Duodenal mucosa (tissue), 2 donors: Measurements from ENCODE around the gene SACS.
"Not testable (repeated sequence)": the region's sequence is repeated elsewhere in the genome, so short reads cannot be mapped to it uniquely, and the experiment has no call there.

Source experiments
- H3K27ac ChIP-seq: one replicate; pipeline ENCODE4 v1.7.0; 2013; ENCODE audit warnings: low read depth, low read length
- H3K27me3 ChIP-seq, 2 donors: one replicate each; pipeline ENCODE4 v1.7.0; 2013; ENCODE audit warnings: low read length in 2 of 2, control low read depth in 1 of 2; ENCODE audit not compliant: insufficient read depth in 2 of 2, control insufficient read depth in 1 of 2
- H3K36me3 ChIP-seq, 2 donors: one replicate each; pipeline ENCODE4 v1.7.0; 2013; ENCODE audit warnings: low read length in 2 of 2, control low read depth in 1 of 2; ENCODE audit not compliant: insufficient read depth in 2 of 2, control insufficient read depth in 1 of 2
- H3K4me1 ChIP-seq, 2 donors: one replicate each; pipeline ENCODE4 v1.7.0; 2013; ENCODE audit warnings: low read length in 2 of 2, control low read depth in 1 of 2; ENCODE audit not compliant: insufficient read depth in 2 of 2, control insufficient read depth in 1 of 2
- H3K4me3 ChIP-seq, 2 donors: one replicate each; pipeline ENCODE4 v1.7.0; 2013; ENCODE audit warnings: low read length in 2 of 2, low read depth in 1 of 2
- H3K9ac ChIP-seq, 2 donors: one replicate each; pipeline ENCODE4 v1.7.0; 2013; ENCODE audit warnings: low read length in 2 of 2, low read depth in 1 of 2
- H3K9me3 ChIP-seq, 2 donors: one replicate each; pipeline ENCODE4 v1.7.0; 2013; ENCODE audit warnings: low read length in 2 of 2, control low read depth in 1 of 2; ENCODE audit not compliant: control insufficient read depth in 1 of 2

The SACS gene

GRCh38 chr13:23414682-23415081, 18.8 kb downstream of the SACS start:
- H3K27ac ChIP-seq = no peak overlapping the region
- H3K36me3 ChIP-seq = no peaks in the 10 kb centered on the region
- H3K27me3 ChIP-seq = no peaks in the 10 kb centered on the region
- H3K9me3 ChIP-seq = no peaks in the 10 kb centered on the region
- no peaks in the 10 kb centered on the region for H3K4me1 ChIP-seq
- H3K9ac ChIP-seq = no peak overlapping the region
- H3K4me3 ChIP-seq = no peak overlapping the region

GRCh38 chr13:23411706-23412105, 21.8 kb downstream of the SACS start:
- Histone ChIP-seq H3K27me3 (no peaks in the 10 kb centered on the region), H3K36me3 (no peaks in the 10 kb centered on the region), H3K4me1 (no peaks in the 10 kb centered on the region), H3K27ac (no peak overlapping the region), H3K9me3 (no peaks in the 10 kb centered on the region), H3K9ac (no peak overlapping the region), H3K4me3 (no peak overlapping the region)

GRCh38 chr13:23411220-23411619, 22.3 kb downstream of the SACS start:
- Histone ChIP-seq H3K4me1 (no peaks in the 10 kb centered on the region), H3K9ac (no peak overlapping the region), H3K36me3 (no peaks in the 10 kb centered on the region), H3K27me3 (no peaks in the 10 kb centered on the region), H3K9me3 (no peaks in the 10 kb centered on the region), H3K27ac (no peak overlapping the region), H3K4me3 (no peak overlapping the region)

- Histone ChIP-seq H3K4me1 (no peaks in the 10 kb centered on the region), H3K9ac (no peak overlapping the region), H3K36me3 (no peaks in the 10 kb centered on the region), H3K4me3 (no peak overlapping the region), H3K27me3 (no peaks in the 10 kb centered on the region), H3K27ac (no peak overlapping the region), H3K9me3 (no peaks in the 10 kb centered on the region)
Measured at GRCh38 chr13:23408026-23408425, 25.5 kb downstream of the SACS start.

GRCh38 chr13:23401156-23401555, 32.3 kb downstream of the SACS start:
- not testable (repeated sequence) for H3K4me1 ChIP-seq, H3K27me3 ChIP-seq, H3K9ac ChIP-seq, H3K4me3 ChIP-seq, H3K9me3 ChIP-seq, H3K36me3 ChIP-seq, H3K27ac ChIP-seq

GRCh38 chr13:23399347-23399746, 34.2 kb downstream of the SACS start:
- H3K9me3 ChIP-seq = no peaks in the 10 kb centered on the region
- H3K9ac ChIP-seq = no peak overlapping the region
- H3K36me3 ChIP-seq = no peaks in the 10 kb centered on the region
- no peak overlapping the region for H3K27ac ChIP-seq
- H3K4me3 ChIP-seq = no peak overlapping the region
- H3K27me3 ChIP-seq = no peaks in the 10 kb centered on the region
- peaks cover 0 to 5% of the 10 kb centered on the region in 2 donors for H3K4me1 ChIP-seq

GRCh38 chr13:23394821-23395220, 38.7 kb downstream of the SACS start:
- H3K27ac ChIP-seq = no peak overlapping the region
- H3K9ac ChIP-seq = no peak overlapping the region
- H3K4me3 ChIP-seq = no peak overlapping the region
- H3K4me1 ChIP-seq = peaks cover 0 to 5% of the 10 kb centered on the region in 2 donors
- no peaks in the 10 kb centered on the region for H3K36me3 ChIP-seq
- H3K9me3 ChIP-seq = no peaks in the 10 kb centered on the region
- no peaks in the 10 kb centered on the region for H3K27me3 ChIP-seq

- H3K9ac ChIP-seq = no peak overlapping the region
- H3K9me3 ChIP-seq = no peaks in the 10 kb centered on the region
- H3K36me3 ChIP-seq = no peaks in the 10 kb centered on the region
- no peaks in the 10 kb centered on the region for H3K27me3 ChIP-seq
- no peak overlapping the region for H3K27ac ChIP-seq
- H3K4me1 ChIP-seq = peaks cover 0 to 5% of the 10 kb centered on the region in 2 donors
- H3K4me3 ChIP-seq = no peak overlapping the region
Measured at GRCh38 chr13:23392925-23393645, 40.4 kb downstream of the SACS start.

- Histone ChIP-seq H3K4me1 (peaks cover 0 to 5% of the 10 kb centered on the region in 2 donors), H3K27ac (no peak overlapping the region), H3K4me3 (no peak overlapping the region), H3K36me3 (no peaks in the 10 kb centered on the region), H3K9ac (no peak overlapping the region), H3K9me3 (no peaks in the 10 kb centered on the region), H3K27me3 (no peaks in the 10 kb centered on the region)
Measured at GRCh38 chr13:23392313-23392712, 41.2 kb downstream of the SACS start.

GRCh38 chr13:23391752-23392151, 41.8 kb downstream of the SACS start:
- no peaks in the 10 kb centered on the region for H3K36me3 ChIP-seq
- H3K9ac ChIP-seq = no peak overlapping the region
- no peak overlapping the region for H3K27ac ChIP-seq
- H3K27me3 ChIP-seq = no peaks in the 10 kb centered on the region
- no peaks in the 10 kb centered on the region for H3K9me3 ChIP-seq
- no peak overlapping the region for H3K4me3 ChIP-seq
- peaks cover 0 to 5% of the 10 kb centered on the region in 2 donors for H3K4me1 ChIP-seq
